ENCODE measurements around the gene CTTNBP2.

The CTTNBP2 gene

DNA sequence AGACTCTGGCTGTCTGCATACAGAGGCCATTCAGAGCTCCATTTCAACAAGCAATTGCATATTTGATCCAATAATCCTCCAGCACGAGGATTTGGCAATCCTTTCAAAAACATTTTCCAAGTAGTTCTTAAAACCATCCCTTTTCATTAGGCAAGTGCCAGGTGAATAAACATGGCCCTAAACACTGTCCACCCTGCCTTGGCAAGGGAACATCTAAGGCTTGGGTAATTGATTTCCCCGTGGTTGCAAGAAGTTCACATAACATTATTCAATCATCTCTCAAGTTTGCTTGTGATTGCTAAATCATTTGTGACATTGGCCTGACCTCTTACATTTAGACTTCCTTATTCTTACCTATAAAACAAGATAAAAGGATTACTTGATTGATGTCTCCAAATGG, 175.2 kb downstream of the CTTNBP2 start:
- DNase-seq (ENCODE audit: insufficient read length, low spot score) (no peak), FAIRE-seq (no peak)

DNA sequence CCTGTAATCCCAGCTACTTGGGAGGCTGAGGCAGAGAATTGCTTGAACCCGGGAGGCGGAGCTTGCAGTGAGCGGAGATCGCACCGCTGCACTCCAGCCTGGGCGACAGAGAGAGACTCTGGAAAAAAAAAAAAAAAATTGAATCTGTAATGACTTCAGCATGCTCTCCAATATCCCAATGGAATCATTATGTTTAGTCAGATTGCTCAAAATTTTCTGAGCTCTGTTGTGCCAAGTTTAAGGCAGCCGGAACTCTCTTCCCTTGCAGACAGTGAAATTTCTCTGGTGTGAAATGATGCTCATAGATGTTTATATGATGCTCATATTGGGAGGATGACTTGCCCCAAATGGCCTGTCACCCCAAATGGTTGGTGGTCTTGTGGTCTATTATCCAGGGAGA, 180.9 kb downstream of the CTTNBP2 start:
- no peak for FAIRE-seq
- no peak for DNase-seq (ENCODE audit: insufficient read length, low spot score)

DNA sequence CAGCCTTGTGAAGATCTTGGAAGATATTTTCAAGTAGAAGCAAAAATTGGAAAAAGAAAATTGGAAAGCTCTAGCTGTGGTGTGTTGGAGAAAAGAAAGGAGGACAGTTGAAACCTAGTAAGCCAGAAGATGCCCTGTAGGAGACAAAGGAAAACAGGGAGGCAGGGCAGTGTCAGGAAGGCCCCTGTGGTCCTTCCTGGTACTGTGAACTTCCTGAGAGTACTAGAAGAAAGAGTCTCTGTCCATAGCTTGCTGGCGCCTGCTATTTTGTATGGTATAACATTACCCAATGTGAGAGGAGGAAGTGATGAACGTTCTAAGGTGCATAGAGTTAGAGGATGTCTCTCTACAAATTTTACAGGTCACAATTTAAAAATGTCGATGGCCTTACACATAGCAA, 183.1 kb downstream of the CTTNBP2 start:
- FAIRE-seq (no peak), DNase-seq (ENCODE audit: insufficient read length, low spot score) (no peak)

DNA sequence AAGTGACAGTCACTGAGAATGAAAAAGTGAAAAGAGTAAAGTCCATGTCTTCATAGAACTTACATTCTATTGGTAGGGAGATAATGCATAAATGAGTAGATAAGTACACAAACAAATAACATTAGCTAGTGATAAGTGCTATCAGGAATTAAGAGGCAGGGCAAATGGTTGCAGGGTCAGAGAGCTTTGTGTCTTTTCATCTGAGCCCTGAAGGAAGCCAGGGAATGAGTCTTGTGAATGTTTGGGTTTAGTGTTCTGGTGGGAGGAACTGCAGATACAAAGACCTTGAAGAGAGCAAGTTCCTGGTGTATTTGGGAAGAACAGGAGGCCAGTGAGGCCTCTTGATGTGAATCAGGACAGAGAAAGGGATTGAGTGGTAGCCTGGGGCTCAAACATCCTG, 183.8 kb downstream of the CTTNBP2 start:
- no peak for DNase-seq (ENCODE audit: insufficient read length, low spot score)
- no peak for FAIRE-seq

DNA sequence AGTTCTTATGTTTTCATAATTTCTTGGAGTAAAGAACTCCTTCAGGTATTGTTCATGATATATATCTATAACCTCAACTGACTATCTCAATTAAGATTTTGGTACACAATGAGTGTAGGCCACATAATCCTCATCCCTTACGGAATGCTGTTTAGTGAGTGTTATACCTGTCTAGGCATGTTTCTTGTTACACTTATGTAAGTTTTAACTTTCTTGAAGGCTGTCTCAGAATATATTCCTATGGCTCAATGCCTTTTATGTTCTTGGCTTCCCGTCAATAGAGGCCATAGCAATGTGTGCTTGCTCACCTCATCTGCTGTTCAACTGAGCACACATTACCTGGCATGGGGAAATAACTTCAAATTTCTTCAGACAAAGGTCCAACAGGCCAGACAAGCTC, 185.1 kb downstream of the CTTNBP2 start:
- no peak for FAIRE-seq
- DNase-seq (ENCODE audit: insufficient read length, low spot score), result no peak

DNA sequence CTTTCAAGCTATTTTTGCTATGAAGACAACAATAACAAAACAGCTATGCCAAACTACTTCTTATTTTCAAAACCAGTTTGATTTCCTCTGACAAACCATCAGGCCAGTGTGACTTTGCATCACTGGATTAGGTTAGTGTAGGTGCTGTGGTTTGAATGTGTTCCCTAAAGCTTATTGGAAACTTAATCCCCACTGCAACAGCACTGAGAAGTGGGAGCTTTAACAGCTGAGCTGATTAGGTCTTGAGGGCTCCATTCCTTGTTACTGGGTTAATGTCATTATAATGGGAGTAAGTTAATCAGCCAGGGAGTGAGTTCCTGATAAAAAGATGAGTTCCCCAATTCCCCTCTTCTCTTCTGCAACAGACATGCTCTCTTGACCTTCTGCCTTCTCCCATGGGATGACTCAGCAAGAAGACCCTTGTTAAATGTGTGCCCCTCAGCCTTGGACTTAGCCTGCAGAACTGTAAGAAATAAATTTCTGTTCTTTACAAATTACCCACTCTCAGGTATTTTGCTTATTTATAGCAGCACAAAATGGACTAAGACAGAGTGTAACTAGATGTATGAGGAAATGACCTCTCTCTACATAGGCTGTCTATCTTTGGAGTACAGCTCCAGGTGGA, 186.8 kb downstream of the CTTNBP2 start:
- FAIRE-seq, result no peak
- no peak for DNase-seq (ENCODE audit: insufficient read length, low spot score)

DNA sequence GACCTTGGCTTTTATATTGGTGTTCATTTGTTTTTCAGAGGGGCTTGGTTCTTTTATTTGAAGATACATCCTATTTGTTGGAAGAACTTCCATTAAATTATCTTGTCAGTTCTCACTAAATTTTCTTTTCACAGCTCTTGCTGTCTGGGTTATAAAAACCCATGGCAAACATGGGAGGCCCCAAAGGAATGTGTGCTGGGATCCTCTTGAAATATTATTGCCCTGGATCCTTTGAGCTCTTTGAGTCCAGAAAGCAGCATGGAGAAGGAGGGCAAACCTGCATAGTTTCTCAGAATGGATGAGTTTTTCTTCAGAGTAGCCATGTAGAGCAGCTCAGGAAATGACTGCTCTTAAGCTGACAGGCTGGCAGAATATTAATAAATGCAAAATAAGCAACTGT, 187.4 kb downstream of the CTTNBP2 start:
- DNase-seq (ENCODE audit: insufficient read length, low spot score) (no peak), FAIRE-seq (no peak)

DNA sequence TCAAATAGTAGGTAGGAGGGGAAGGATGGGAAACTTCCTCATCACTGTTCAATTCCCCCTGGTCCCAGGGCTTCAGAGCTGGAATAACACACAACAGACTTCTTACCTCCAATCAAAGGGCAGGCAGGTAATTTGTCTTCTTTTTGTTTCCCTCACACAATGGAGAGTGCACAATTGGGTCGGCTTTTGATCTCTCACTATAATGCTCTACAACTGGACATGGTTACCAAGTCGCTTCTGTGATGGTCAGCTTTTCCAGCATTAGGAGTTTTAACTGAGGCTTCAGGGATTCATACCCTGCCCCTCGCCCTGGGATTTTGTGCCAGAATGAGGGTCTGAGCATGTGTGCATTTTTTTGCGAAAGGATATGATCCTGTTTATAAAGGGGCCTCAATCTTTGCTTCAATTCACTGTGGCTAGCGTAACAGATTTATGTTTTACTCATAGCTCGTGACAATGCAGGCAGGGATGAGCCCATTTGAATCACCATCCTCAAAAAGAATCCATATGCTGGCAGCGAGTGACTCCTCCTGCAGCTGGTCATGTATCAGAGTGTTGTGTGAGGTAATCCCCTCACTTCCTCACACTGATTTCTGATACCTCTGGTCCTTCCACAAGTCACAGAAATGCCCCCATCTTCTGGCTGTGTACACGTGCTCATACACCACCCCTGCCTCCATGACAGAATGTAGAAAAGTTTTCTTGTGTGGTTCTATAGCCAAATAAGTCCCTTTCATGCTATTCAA, 189.6 kb downstream of the CTTNBP2 start:
- no peak for FAIRE-seq
- no peak for DNase-seq (ENCODE audit: insufficient read length, low spot score)

DNA sequence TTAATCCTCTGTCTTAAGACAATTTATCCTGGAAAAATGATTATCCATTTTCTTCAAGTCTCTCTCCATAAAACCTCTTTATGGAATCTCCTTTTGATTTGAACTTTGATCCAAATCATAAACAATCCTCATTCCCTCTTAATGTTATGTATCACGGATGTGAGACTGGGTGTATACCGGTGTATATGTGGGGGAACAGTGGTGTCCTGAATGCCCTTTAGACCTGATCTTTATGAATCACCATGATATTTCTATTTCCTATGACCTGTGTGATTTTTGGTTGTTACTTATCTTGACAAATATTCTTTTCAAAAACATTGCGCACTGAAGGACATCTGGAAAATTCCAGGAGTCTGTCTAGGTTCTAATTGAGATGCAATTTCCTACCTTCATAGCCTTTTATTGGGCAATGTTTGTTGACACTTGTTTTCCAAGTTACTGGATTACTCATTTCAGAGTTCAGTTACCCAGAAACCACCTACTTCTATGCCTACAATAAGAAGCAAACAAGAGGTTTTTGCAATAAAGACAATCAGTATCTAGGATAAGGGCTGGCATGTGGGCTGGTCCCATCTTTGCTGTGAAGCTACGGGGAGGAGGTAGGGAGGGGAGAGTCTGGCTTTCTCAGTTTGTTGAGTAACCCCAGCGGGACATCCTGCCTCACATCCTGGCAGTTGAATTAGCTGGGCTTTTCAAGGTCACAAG, 190.4 kb downstream of the CTTNBP2 start:
- DNase-seq (ENCODE audit: insufficient read length, low spot score) (no peak), FAIRE-seq (no peak)

DNA sequence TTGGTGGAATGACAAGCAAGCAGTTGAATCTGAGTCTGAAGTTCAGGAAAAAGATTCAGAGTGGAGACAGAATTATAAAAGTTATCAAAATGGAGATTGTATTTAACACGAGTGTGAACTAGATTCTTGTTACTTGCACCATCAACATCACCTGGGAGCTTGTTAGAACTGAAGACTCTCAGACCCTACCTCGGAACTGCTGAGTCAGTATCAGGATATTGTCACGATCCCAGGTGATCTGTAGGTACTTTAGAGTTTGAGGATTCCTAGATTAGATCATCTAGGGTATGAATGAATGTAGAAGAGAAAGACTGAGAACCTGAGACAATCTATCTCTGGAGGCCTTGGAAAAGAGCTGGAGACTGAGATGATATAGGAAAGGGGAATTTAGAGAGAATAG, 194.1 kb downstream of the CTTNBP2 start:
- no peak for FAIRE-seq
- DNase-seq (ENCODE audit: insufficient read length, low spot score), result no peak

DNA sequence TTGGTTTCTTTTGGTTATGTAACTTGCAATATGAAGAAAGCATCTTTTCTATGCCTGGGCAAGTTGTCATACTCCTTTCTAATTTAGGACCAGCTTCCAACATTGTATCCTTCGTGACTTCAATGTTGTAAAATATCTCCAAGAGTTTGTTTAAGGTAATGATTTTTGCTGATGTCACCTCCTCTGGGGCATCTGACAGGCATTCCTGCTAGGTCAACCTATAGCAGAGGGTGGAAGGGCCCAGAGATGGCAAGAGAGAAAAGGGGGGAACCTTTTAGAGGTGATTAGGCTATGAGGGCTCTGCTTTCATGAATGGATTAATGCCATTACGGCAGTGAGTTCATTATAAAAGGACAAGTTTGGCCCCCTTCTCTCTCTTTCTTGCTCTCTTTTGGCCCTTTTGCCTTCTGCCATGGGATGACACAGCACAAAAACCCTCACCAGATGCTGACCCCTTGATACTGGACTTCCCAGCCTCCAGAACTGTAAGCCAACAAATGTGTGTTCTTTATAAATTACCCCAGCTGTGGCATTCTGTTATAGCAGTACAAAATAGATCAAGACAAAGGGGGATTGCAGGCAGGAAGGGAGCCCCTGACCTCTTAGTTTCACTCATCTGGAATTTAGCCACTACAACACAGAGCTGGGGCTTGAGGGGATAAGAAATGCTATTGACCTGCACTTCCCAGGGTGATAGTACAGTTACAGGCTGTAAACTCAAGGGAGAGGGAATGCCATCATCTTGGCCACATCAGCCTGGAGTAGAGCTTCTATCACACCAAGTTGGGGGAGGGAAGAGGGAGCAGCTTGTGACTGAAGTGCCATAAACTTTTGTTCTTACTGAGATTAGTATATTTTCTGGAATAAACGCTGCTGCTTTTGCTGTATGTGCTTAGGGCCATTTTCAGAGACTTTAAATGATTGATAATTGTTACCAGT, 197.5 kb downstream of the CTTNBP2 start:
- no peak for FAIRE-seq
- no peak for DNase-seq (ENCODE audit: insufficient read length, low spot score)

DNA sequence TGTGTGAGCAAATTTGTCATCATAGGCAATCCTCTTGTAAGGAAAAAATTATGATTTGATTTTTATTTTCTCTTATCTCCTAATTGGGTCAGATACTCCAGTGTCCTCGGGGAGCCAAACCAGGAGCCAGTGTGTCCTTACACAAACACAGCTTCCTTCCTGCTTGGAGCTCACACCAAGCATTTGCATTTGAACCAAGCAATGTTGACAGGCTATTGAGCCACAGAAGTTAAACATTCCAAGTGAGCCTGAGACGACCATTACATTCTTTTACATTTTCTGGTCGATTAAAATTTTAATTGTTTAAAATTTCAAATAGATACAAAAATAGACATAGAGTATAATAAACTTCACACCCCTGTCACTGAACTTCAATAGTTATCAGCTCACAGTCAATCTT, 198.6 kb downstream of the CTTNBP2 start:
- no peak for DNase-seq (ENCODE audit: insufficient read length, low spot score)
- FAIRE-seq, result no peak

DNA sequence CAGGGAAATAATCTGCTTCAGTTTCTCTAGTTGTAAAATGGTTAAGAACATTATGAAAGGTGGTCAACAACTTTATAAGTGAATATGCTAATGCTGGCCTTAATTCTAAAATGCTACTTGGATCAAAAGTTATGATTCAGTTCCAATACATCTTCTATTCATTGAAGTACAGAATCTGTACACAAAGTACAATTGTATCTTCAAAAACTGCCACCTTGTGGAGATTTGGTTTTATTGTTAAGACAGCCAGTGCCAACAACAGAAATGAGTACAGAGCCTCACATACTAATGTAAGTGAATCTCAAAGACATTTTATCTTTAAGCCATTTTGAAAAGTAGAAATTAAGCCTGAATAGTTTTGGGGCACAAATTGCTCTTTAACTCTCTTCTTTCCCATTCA, 199.4 kb downstream of the CTTNBP2 start:
- DNase-seq (ENCODE audit: insufficient read length, low spot score) (no peak), FAIRE-seq (peak; percentile 48)

DNA sequence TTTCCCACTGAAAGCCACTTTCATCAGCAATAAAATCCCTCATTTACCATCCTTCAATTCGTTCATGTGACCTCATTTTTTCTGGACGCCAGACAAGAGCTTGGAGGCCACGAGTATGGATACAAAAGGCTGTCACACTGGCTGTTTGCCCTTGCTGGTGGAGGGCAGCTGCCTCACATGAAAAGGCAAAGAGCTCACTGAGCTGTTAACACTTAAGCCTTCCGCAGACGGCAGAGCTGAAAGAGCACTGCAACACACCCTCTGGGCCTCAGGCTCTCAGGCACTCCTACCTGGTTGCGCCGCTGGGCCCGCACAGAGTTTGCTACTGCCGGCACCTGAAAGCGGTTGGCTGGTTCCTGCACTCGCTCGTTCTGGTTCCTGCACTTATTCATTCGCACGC, 199.9 kb downstream of the CTTNBP2 start:
- FAIRE-seq, result no peak

DNA sequence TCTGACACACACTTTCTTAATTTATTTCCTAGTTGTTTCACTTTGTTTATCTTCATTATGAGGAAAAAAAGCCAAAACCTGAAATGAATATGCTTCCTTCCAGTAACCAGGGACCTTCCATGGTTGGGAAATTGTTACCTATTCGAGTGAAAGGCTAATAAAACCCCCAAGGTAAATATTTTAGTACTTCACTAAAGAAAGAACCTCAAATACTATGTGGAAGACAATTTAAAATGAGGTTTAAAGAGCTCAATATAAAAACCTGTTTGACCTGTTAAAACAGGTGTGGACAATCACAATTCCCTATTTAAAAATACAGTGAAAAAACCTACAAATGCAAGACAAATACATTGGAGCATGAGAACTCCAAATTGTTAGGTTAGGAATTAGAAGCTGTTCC, 200.8 kb downstream of the CTTNBP2 start:
- no peak for DNase-seq (ENCODE audit: insufficient read length, low spot score)
- no peak for FAIRE-seq

More for the DNA sequence above, 199.9 kb downstream of the CTTNBP2 start:
- DNase-seq (ENCODE audit: insufficient read length, low spot score), result no peak

DNA sequence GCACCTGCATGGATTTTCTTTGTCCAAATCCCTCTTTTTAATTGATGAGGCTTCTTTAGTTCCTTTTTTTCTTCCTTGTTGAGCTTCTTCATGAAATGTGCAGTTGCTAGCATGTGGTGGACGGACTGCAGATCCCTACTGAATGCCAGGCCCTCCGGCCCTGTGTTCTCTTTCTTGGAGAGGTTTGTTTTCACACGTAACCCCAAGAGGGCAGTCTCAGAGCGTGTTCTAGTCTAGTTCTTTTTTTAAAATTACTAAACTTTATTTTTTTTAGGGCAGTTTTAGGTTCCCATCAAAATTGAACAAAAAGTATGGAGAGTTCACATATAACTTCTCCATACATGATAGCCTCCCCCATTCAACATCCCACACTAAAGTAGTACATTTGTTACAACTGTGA, 203.4 kb downstream of the CTTNBP2 start:
- DNase-seq (ENCODE audit: insufficient read length, low spot score) (no peak), FAIRE-seq (no peak)

DNA sequence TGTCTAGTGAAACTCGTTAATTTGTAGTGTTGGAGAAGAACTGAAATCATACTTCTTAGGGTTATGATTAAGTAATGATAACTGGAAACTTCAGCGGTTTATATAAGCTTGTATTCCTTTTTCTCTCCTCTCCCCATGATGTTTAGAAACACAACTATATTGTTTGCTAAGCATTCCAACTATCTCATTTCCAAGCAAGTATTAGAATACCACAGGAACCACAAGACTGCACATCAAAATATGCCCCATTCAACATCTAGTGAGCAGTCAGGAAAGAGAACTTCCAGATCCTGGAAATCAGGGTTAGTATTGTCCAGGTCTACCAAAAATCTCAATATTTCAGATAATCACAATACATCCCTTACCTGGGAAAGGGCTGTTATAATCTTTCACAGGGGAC, 205.8 kb downstream of the CTTNBP2 start:
- DNase-seq (ENCODE audit: insufficient read length, low spot score), result no peak
- no peak for FAIRE-seq

DNA sequence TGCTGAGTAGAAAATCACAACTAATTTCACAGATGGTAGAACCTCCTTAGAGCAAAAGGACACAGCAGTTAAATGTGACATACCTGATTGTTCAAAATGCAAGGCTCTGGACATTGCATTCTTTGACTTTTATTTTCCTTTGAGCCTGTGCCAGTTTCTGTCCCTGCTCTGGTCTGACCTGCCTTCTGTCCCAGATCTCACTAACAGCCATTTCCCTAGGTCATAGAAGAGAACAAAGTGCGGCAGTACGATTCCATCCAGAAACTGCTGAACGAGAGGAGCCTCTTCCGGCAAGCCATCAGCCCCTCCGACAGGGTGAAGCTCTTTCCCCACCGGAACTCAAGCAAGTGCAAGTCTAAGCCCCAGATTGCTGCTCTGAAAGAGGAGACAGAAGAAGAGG, 206.6 kb downstream of the CTTNBP2 start:
- no peak for FAIRE-seq
- DNase-seq (ENCODE audit: insufficient read length, low spot score), result no peak

DNA sequence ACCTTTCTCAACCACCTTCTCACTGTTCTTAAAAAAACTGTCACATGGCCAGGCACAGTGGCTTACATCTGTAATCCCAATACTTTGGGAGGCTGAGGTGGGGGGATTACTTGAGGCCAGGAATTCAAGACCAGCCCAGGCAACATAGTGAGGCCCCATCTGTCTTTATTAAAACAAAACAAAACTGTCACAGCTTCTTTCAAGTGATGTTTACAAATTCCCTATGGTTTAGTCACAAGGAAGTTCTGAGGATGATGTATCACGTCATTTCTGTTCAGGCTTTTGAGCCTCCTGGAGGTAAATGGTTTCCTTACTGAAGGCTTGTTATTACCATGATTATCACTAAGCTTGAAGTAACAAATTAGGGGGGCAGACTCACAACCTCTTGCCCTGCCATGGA, 207.2 kb downstream of the CTTNBP2 start:
- DNase-seq (ENCODE audit: insufficient read length, low spot score) (no peak), FAIRE-seq (no peak)

DNA sequence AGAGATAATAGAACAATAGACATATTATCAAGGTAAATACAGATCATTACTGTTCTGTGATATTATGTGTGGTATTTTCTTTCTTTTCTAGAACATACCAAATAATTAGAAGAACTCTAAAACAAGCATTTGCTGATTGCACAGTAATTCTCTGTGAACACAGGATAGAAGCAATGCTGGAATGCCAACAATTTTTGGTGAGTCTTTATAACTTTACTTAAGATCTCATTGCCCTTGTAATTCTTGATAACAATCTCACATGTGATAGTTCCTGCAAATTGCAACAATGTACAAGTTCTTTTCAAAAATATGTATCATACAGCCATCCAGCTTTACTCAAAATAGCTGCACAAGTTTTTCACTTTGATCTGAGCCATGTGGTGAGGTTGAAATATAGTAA, 207.9 kb downstream of the CTTNBP2 start:
- FAIRE-seq (no peak), DNase-seq (ENCODE audit: insufficient read length, low spot score) (no peak)

DNA sequence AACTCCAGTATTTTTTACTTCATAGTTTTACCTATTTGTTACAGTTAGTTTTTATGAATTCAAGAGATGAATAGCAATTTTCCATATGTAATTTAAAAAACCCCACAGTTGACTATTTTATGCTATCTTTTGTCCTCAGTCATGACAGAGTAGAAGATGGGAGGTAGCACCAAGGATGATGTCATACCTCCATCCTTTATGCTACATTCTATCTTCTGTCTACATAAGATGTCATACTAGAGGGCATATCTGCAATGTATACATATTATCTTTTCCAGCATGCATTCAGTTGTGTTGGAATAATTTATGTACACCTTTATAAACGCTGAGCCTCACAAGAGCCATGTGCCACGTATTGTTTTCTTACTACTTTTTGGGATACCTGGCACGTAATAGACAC, 209.2 kb downstream of the CTTNBP2 start:
- DNase-seq (ENCODE audit: insufficient read length, low spot score) (no peak), FAIRE-seq (no peak)
